HepG2 (cell line): ENCODE data around the gene SLC22A7. TPM values are rescaled to one million over a fixed set of nuclear protein-coding genes. Genes with fewer than 3 reads are reported as not detected.

Experiments used
- EHMT2 ChIP-seq: fragments of 200-600 bp; sonication (generic); IDR thresholded peaks from 2 replicates; pipeline ENCODE4 v1.7.0; 2017; ENCODE audit warnings: antibody characterized with exemption, low read depth, low read length, borderline replicate concordance
- ETV6 ChIP-seq: sonication (generic); formaldehyde crosslinking; conservative IDR thresholded peaks from 2 replicates; pipeline ENCODE4 v1.4.0; 2020; ENCODE audit warnings: missing genetic modification reagents
- HCFC1 ChIP-seq: fragments of 150-350 bp; IDR thresholded peaks from 2 replicates; pipeline ENCODE4 v1.6.1; 2014; ENCODE audit warnings: low read depth, low read length
- KDM6A ChIP-seq: IDR thresholded peaks from 2 replicates; pipeline ENCODE4 v1.6.1; 2016; ENCODE audit warnings: low read depth
- KLF12 ChIP-seq: sonication (generic); formaldehyde crosslinking; IDR thresholded peaks from 2 replicates; pipeline ENCODE4 v1.4.0; 2020; ENCODE audit warnings: missing genetic modification reagents, borderline replicate concordance
- KLF6 ChIP-seq: IDR thresholded peaks from 2 replicates; pipeline ENCODE4 v1.8.0; 2016; ENCODE audit warnings: missing biosample characterization, missing genetic modification reagents
- MEF2D ChIP-seq: sonication (generic); formaldehyde crosslinking; IDR thresholded peaks from 2 replicates; pipeline ENCODE4 v1.5.1; 2020; ENCODE audit warnings: mild to moderate bottlenecking, missing genetic modification reagents
- NRL ChIP-seq: sonication (generic); formaldehyde crosslinking; IDR thresholded peaks from 2 replicates; pipeline ENCODE4 v1.5.0; 2020; ENCODE audit warnings: missing genetic modification reagents, mild to moderate bottlenecking, moderate library complexity, borderline replicate concordance
- PCBP2 ChIP-seq: fragments of 200-400 bp; formaldehyde crosslinking; optimal IDR thresholded peaks from 2 replicates; pipeline ENCODE3; 2018; ENCODE audit warnings: low read length, low read depth; ENCODE audit not compliant: poor library complexity, severe bottlenecking
- PITX1 ChIP-seq: sonication (generic); formaldehyde crosslinking; IDR thresholded peaks from 2 replicates; pipeline ENCODE4 v1.5.1; 2020; ENCODE audit warnings: mild to moderate bottlenecking, missing genetic modification reagents
- SRSF4 ChIP-seq: fragments of 200-400 bp; formaldehyde crosslinking; IDR thresholded peaks from one replicate; pipeline ENCODE4 v1.6.1; 2018; ENCODE audit warnings: mild to moderate bottlenecking, low read depth, low read length, moderate library complexity; ENCODE audit not compliant: poor library complexity, severe bottlenecking
- THAP11 ChIP-seq: IDR thresholded peaks from 2 replicates; pipeline ENCODE4 v1.6.1; 2016; ENCODE audit warnings: missing biosample characterization, missing genetic modification reagents
- ZBTB38 ChIP-seq: sonication (generic); formaldehyde crosslinking; IDR thresholded peaks from 2 replicates; pipeline ENCODE4 v1.5.1; 2020; ENCODE audit warnings: mild to moderate bottlenecking, missing genetic modification reagents
- ZBTB8A ChIP-seq: sonication (generic); formaldehyde crosslinking; IDR thresholded peaks from 2 replicates; pipeline ENCODE4 v1.4.0; 2020; ENCODE audit warnings: mild to moderate bottlenecking, low read depth, missing genetic modification reagents, borderline replicate concordance
- ZIK1 ChIP-seq: sonication (generic); formaldehyde crosslinking; IDR thresholded peaks from 2 replicates; pipeline ENCODE4 v1.5.0; 2020; ENCODE audit warnings: mild to moderate bottlenecking, low read depth, missing genetic modification reagents, borderline replicate concordance
- ZMYM3 ChIP-seq: sonication (generic); formaldehyde crosslinking; IDR thresholded peaks from 2 replicates; pipeline ENCODE4 v1.5.1; 2020; ENCODE audit warnings: mild to moderate bottlenecking, missing genetic modification reagents
- ZNF138 ChIP-seq: sonication (generic); formaldehyde crosslinking; IDR thresholded peaks from 2 replicates; pipeline ENCODE4 v1.5.0; 2020; ENCODE audit warnings: mild to moderate bottlenecking, low read depth, missing genetic modification reagents
- ZNF230 ChIP-seq: sonication (generic); formaldehyde crosslinking; IDR thresholded peaks from 2 replicates; pipeline ENCODE4 v1.4.0; 2020; ENCODE audit warnings: mild to moderate bottlenecking, missing genetic modification reagents
- ZNF24 ChIP-seq: fragments of 450-650 bp; IDR thresholded peaks from 2 replicates; pipeline ENCODE4 v1.6.1; 2017; ENCODE audit warnings: antibody characterized with exemption, mild to moderate bottlenecking
- ZNF446 ChIP-seq: sonication (generic); formaldehyde crosslinking; IDR thresholded peaks from 2 replicates; pipeline ENCODE4 v1.5.0; 2020; ENCODE audit warnings: mild to moderate bottlenecking, missing genetic modification reagents
- ZNF550 ChIP-seq: sonication (generic); formaldehyde crosslinking; IDR thresholded peaks from 2 replicates; pipeline ENCODE4 v1.4.0; 2020; ENCODE audit warnings: mild to moderate bottlenecking, missing genetic modification reagents, borderline replicate concordance
- ZNF709 ChIP-seq: sonication (generic); formaldehyde crosslinking; IDR thresholded peaks from 2 replicates; pipeline ENCODE4 v1.5.0; 2020; ENCODE audit warnings: mild to moderate bottlenecking, missing genetic modification reagents
- polyA plus RNA-seq, 8 experiments: library from polyadenylated mRNA; depleted of rRNA in 3 of 8; stranded (reverse) in 7 of 8; unstranded in 1 of 8; fragments of >200 nt; fragmentation: Illumina TruSeq in 4 of 8; extraction: Trizol in 4 of 8; gene quantifications; 2 replicates each; pipeline versions ENCODE4 v1.2.1 to v1.2.3, GENCODE V29; 2011 to 2016; ENCODE audit warnings: low read depth in 4 of 8, missing spikeins in 1 of 8, mixed read lengths in 1 of 8; ENCODE audit not compliant: insufficient read depth in 1 of 8
- total RNA-seq, 5 experiments: library from RNA; depleted of rRNA; stranded (reverse); fragments of >200 nt; fragmentation: Illumina TruSeq; extraction: Trizol; gene quantifications; 2 replicates each; pipeline ENCODE4 v1.2.3, GENCODE V29; 2016; ENCODE audit warnings: low read depth in 1 of 5
- TF ChIP-seq, protein P1 (sequence below): sonication (generic); formaldehyde crosslinking; IDR thresholded peaks from 2 replicates; pipeline ENCODE4 v1.9.0; 2021; ENCODE audit warnings: missing genetic modification reagents, borderline replicate concordance
- TF ChIP-seq, protein P2 (sequence below): sonication (generic); formaldehyde crosslinking; IDR thresholded peaks from 2 replicates; pipeline ENCODE4 v1.4.0; 2020; ENCODE audit warnings: mild to moderate bottlenecking, missing genetic modification reagents, borderline replicate concordance

SLC22A7 gene
- total and polyA plus RNA-seq, 2 of the 13 experiments (the other 11 are each of a cell fraction or from before 2014, with no cell fraction given): 5.3 to 22.6 TPM

- TF ChIP-seq EHMT2: no peak
- peak; percentile 89; the same call in 1 of the 2 replicates for TF ChIP-seq ZBTB38 (CRISPR knock-in tag)
- TF ChIP-seq ZNF550 (CRISPR knock-in tag): 0 out of 2 replicates have a peak, but pooled peaks have one; percentile 48
- TF ChIP-seq ZNF230 (CRISPR knock-in tag): no peak
- TF ChIP-seq MEF2D (CRISPR knock-in tag): 0 out of 2 replicates have a peak, but pooled peaks have one; percentile 27
- TF ChIP-seq KDM6A (CRISPR knock-in tag): no peak
- TF ChIP-seq ZNF138 (CRISPR knock-in tag): no peak
- TF ChIP-seq ZNF709 (CRISPR knock-in tag): no peak
- no peak for TF ChIP-seq PCBP2
- TF ChIP-seq NRL (CRISPR knock-in tag): no peak
- peak; percentile 44; the same call in 1 of the 2 replicates for TF ChIP-seq PITX1
- no peak for TF ChIP-seq THAP11 (CRISPR knock-in tag)
- TF ChIP-seq KLF12 (CRISPR knock-in tag): no peak
- no peak for TF ChIP-seq SRSF4
- TF ChIP-seq, protein P1, sequence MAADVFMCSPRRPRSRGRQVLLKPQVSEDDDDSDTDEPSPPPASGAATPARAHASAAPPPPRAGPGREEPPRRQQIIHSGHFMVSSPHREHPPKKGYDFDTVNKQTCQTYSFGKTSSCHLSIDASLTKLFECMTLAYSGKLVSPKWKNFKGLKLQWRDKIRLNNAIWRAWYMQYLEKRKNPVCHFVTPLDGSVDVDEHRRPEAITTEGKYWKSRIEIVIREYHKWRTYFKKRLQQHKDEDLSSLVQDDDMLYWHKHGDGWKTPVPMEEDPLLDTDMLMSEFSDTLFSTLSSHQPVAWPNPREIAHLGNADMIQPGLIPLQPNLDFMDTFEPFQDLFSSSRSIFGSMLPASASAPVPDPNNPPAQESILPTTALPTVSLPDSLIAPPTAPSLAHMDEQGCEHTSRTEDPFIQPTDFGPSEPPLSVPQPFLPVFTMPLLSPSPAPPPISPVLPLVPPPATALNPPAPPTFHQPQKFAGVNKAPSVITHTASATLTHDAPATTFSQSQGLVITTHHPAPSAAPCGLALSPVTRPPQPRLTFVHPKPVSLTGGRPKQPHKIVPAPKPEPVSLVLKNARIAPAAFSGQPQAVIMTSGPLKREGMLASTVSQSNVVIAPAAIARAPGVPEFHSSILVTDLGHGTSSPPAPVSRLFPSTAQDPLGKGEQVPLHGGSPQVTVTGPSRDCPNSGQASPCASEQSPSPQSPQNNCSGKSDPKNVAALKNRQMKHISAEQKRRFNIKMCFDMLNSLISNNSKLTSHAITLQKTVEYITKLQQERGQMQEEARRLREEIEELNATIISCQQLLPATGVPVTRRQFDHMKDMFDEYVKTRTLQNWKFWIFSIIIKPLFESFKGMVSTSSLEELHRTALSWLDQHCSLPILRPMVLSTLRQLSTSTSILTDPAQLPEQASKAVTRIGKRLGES (CRISPR knock-in tag): no peak
- TF ChIP-seq ZNF24: no peak
- TF ChIP-seq, protein P2, sequence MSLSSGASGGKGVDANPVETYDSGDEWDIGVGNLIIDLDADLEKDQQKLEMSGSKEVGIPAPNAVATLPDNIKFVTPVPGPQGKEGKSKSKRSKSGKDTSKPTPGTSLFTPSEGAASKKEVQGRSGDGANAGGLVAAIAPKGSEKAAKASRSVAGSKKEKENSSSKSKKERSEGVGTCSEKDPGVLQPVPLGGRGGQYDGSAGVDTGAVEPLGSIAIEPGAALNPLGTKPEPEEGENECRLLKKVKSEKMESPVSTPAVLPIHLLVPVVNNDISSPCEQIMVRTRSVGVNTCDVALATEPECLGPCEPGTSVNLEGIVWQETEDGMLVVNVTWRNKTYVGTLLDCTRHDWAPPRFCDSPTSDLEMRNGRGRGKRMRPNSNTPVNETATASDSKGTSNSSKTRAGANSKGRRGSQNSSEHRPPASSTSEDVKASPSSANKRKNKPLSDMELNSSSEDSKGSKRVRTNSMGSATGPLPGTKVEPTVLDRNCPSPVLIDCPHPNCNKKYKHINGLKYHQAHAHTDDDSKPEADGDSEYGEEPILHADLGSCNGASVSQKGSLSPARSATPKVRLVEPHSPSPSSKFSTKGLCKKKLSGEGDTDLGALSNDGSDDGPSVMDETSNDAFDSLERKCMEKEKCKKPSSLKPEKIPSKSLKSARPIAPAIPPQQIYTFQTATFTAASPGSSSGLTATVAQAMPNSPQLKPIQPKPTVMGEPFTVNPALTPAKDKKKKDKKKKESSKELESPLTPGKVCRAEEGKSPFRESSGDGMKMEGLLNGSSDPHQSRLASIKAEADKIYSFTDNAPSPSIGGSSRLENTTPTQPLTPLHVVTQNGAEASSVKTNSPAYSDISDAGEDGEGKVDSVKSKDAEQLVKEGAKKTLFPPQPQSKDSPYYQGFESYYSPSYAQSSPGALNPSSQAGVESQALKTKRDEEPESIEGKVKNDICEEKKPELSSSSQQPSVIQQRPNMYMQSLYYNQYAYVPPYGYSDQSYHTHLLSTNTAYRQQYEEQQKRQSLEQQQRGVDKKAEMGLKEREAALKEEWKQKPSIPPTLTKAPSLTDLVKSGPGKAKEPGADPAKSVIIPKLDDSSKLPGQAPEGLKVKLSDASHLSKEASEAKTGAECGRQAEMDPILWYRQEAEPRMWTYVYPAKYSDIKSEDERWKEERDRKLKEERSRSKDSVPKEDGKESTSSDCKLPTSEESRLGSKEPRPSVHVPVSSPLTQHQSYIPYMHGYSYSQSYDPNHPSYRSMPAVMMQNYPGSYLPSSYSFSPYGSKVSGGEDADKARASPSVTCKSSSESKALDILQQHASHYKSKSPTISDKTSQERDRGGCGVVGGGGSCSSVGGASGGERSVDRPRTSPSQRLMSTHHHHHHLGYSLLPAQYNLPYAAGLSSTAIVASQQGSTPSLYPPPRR (CRISPR knock-in tag): no peak
- no peak for TF ChIP-seq HCFC1
- peak; percentile 89; the same call in 1 of the 2 replicates for TF ChIP-seq ZMYM3 (CRISPR knock-in tag)
- no peak for TF ChIP-seq ZNF446
- no peak for TF ChIP-seq ZBTB8A (CRISPR knock-in tag)
- TF ChIP-seq ETV6: no peak
- TF ChIP-seq ZIK1 (CRISPR knock-in tag): no peak
- TF ChIP-seq KLF6 (CRISPR knock-in tag): no peak
These were observed 26.8 kb upstream of the SLC22A7 start (continued) for GRCh38 chr6:43271103-43271815.
